HCEC 1CT (cell line): ENCODE measurements around the gene SNRNP70.

ENCODE experiments used
- DNase-seq: peaks from one replicate; pipeline ENCODE4 v3.0.0-alpha.2; 2017

Gene SNRNP70

DNA sequence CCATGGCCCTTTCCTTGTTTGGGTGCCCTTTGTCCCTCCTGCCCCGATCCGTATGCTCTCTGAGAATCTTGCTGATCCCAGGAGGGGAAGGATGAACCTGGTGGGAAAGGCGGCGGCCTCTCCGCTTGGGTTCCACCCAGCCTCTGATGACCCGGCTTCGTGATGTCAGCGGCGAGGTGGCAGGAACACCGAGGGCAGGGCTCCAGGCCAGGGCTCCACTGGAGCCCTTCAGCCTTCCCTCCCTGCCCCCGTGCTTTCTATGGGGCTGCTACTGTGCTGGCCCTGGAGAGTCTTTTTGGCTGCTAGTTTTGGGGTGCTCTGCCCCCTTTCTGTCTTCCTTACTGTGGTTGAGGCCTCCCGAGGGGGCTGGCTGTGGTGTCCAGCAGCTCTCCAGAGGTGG is 17.1 kb downstream of the SNRNP70 start:
- no peak for DNase-seq

DNA sequence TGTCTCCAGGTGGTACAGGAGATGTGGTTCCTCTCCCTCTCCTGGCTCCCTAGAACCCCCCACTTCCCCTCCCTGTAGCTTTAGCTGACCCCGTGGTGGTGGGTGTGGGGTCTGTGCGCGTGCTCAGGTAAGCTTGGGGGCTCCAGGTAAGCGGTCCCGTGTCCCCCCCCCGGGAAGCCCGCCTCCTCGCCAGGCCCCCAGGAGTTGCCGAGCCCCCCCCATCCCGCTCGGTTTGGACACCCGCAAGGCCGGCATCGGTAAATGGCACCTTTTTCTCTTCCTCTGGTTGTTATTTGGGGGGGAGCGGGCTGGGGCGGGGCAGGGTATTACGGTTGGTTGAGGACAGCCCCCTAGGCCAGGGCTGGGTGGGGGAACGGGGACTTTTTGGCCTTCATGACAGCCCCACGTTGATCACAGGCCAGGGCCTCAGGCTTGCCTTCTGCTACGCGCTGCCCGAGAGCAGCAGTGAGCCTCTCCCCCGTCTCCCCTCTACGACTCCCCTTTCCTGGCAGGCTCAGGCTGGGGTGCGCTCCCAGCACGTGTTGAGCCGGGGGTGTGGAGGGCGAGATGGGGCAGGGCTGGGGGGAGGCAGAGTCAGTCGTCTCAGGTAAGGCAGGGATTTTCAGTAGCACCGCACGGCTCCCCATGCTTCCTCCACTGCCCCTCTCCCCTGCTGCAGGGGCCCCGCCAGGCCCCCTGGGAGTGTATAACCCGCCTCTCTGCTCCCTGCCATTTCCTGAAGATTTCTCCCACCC is 18.3 kb downstream of the SNRNP70 start:
- no peak for DNase-seq

DNA sequence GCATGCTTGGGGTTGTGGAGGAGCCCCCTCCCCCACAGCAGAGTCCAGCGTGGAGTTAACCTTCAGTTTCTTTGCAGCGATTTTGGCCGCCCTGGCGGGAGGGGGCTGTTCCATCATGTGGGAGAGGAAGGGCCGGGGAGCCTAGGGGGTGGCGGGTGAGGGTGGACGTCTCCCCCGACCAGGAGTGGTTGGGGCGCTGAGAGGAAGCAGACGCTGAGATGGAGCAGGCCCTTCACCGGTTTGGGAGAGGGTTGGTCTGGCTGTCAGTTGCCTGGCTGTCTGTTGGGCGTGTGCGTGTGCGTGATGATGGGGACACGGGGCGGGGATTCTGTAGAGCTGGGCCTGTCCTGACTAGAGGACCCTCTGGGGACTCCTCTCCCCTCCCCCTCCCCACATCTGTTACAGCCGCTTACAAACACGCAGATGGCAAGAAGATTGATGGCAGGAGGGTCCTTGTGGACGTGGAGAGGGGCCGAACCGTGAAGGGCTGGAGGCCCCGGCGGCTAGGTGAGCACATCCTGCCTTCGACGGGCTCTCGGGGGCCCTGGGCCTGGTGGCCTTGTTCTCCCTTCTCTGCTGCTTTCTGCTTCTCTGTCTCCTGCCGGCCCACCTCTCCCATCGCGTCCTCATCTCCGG is 19.1 kb downstream of the SNRNP70 start:
- DNase-seq: no peak

DNA sequence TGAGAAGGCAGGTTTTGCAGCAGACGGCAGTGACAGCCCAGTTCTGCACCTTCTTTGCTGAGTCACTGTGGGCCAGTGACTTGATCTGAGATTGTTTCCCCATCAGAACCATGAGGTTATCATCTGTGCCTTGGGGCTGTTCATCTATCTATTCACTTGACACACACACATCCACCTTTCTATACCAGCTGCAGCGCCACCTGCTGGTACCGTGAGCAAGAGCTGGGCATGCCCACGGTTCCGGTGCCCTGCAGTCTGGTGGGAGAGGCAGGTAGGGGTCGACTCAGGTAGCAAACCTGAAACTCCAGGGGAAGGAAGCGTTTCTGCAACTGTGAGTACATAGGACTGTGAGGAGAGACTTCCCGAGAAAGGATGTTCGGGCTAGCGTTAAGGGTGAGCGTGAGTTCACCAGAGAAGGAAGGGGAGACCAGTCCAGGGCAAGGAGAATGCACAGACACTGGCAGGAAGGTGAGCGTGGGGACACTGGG is 21.4 kb downstream of the SNRNP70 start:
- peak; percentile 16 for DNase-seq

DNA sequence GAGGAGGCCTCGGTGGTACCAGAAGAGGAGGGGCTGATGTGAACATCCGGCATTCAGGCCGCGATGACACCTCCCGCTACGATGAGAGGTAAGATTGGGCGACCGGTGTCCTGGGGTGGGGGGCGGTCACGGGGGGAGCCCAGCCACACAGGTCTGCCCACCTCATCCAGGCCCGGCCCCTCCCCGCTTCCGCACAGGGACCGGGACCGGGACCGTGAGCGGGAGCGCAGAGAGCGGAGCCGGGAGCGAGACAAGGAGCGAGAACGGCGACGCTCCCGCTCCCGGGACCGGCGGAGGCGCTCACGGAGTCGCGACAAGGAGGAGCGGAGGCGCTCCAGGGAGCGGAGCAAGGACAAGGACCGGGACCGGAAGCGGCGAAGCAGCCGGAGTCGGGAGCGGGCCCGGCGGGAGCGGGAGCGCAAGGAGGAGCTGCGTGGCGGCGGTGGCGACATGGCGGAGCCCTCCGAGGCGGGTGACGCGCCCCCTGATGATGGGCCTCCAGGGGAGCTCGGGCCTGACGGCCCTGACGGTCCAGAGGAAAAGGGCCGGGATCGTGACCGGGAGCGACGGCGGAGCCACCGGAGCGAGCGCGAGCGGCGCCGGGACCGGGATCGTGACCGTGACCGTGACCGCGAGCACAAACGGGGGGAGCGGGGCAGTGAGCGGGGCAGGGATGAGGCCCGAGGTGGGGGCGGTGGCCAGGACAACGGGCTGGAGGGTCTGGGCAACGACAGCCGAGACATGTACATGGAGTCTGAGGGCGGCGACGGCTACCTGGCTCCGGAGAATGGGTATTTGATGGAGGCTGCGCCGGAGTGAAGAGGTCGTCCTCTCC is 22.6 kb downstream of the SNRNP70 start:
- no peak for DNase-seq

DNA sequence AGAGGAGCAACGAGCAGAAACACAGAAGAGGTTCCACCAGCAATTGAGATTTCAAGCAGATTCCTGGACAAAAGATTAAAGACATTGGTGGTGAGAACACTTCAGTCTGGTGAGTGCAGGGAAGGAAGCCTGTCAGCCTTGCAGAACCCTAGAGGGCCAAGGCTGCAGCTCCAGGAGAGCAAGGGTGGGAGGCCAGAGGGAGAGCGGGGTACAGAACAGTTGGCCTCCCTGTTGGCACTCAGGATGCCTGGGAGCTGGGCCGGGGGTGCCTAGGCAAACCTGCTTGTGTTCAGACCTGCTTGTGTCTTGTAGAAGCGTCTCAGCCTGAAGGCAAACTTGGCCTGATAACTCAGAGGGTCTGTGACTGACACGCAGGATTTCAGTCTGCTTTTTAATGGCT is 23.8 kb downstream of the SNRNP70 start:
- DNase-seq: no peak

DNA sequence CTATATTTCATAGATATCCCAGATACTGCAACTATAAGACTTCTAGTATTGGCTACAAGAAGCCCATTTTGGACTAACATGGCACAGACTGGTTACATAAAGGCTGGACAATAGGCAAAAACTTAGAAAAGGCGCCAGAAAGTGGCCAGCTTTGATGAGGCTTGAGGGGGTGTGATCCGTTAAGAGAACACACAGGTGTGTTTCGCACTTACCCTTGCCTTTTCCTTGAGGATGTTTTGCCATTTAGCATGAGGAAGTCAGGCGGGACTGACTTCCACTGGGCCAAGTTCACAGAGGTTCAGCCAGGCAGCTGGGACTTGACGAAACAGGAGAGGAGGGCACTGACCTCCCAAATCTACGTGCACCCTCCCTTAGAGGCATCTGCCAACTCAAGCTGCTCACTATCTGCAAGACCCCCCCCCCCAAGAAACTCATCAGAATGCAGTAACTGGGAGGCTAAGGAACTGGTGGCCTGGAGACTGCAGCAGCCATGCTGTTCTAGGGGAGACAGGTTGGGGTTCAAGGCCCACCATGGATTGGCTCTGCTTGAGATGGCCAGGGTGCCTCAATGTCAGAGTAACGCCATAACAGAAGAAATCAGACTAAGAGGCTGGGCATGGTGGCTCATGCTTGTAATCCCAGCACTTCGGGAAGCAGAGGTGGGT is 24.4 kb downstream of the SNRNP70 start:
- no peak for DNase-seq

DNA sequence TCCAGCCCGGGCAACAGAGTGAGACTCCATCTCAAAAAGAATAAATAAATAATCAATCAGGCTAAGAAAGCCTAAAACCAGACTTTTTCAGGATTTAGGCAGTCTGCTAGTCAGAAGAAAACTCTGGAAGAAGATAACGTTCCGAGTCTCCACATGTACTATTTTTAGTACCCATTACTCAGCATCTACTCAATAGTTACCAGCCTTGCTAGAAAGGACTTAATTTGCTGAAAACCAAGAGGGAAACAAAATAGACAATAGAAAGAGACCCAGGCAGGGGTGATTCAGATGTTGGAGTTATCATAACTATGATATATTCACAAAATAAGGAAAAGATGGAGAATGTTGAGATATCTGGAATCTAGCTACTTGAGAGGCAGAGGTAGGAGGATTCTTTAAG is 25.3 kb downstream of the SNRNP70 start:
- DNase-seq: no peak

DNA sequence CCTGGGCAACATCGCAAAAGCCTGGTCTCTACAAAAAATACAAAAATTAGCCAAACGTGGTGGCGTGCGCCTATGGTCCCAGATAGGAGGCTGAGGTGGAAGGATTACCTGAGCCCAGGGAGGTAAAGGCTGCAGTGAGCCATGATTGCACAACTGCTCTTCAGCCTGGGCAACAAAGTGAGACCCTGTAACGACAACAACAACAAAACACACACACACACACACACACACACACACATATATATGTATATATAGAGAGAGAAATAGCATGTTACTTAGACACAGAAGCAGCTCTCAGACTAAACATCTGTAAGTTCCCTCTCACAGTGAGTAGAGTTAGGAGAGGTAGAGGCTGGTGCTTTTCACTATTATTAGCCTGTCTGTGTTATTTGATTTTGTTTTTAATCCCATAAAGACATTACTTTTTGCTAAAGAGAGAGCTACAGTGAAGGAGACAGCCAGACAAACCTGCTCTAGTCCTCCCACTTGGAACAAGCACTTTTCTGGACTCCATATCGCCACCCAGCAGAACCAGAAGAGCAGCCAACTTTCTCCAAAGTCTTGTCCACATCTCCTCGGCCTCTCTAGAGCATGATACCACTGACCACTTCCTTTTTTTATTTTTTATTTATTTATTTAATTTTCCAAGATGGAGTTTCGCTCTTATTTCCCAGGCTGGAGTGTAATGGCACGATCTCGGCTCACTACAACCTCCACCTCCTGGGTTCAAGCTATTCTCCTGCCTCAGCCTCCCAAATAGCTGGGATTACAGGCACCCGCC is 26.2 kb downstream of the SNRNP70 start:
- no peak for DNase-seq

DNA sequence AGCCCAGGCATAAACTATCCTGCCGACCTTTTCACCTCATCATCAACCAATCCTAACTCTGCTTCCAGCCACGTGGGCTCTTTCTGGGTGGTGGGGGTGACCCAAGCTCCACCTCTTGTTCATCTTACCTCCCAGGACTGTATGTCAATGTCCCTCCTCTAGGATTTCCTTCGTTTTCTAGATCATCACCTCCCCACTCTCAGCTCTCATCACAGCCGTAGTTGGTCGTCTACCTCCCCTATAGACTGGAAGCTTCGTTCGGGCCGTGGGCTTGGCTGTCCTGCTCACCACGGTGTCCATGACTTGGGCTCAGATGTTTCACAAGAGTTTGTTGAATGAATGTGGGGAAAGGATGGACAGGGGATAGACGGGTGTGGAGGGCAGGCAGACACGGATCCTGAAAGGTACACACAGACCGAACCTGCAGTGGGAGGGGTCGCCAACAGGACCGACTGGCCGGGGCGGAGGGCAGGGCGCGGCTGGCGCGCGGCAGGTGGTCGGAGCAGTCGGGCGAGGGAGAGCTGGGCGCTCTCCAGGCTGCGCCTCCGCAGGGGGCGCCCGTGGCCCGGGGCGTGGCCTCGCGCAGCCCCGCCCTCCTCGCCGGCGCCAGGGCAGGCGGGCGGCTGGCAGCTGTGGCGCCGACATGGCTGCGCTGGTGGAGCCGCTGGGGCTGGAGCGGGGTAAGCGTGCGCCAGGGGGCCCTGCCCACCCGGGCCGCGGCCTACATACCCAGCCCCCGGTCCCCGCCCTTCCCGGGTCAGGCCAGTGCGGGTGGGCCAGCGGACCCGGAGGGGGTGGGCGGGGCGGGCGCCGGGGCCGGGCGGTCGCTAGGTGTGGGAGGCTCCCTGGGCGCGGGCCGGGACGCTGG is 28.7 kb downstream of the SNRNP70 start, which contains the start of gene LIN7B:
Gene LIN7B, plus strand, starts transcription at position 609 of the 868 bp plus-strand sequence. Its CDS starts 35 bp downstream, at position 644.
- DNase-seq: peak; percentile 54

DNA sequence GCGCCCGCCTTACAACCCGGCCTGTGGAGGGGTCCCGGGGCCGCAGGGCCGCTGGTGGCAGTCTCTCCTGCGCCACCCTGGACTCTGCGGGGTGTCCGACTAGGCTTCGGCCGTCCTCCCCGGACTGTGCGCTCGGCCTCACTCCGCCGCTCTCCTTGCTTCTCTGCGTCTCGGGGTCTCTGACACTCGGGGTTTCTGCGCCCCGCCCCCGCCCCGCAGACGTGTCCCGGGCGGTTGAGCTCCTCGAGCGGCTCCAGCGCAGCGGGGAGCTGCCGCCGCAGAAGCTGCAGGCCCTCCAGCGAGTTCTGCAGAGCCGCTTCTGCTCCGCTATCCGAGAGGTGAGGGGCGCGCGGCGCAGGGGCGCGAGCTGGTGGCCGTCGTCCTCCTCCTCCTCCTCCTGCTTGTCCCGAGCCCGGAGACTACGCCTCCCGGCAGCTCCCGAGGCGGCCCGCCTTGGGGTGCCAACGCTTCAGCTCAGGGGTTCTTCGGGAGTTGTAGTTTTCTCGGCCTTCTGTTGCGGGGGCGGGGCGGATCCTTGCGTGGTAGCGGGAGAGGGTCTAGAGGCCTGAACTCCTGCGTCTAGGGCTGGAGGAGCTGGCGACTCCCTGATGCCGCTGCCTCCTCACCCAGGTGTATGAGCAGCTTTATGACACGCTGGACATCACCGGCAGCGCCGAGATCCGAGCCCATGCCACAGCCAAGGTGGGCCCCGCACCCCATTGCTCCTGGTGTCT is 29.5 kb downstream of the SNRNP70 start:
- DNase-seq: no peak

DNA sequence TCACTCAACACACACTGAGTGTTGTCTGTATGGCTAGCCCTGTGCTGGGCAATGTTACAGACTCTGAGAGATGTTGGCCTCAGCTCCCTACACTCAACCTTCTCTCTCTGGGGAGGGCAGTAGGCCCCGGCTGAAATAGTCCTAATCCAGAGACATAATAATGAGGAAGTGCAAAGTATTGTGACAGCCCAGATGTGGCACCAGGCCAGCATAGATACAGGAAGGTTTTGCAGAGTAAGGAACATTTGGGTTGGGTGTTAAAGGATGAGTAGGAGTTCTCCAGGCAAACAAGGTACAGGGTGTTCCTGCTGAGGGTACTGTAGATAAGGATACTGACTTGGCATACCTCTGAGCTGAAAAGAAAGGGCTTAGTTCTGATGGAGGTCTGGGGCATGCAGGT is 31.3 kb downstream of the SNRNP70 start:
- no peak for DNase-seq

DNA sequence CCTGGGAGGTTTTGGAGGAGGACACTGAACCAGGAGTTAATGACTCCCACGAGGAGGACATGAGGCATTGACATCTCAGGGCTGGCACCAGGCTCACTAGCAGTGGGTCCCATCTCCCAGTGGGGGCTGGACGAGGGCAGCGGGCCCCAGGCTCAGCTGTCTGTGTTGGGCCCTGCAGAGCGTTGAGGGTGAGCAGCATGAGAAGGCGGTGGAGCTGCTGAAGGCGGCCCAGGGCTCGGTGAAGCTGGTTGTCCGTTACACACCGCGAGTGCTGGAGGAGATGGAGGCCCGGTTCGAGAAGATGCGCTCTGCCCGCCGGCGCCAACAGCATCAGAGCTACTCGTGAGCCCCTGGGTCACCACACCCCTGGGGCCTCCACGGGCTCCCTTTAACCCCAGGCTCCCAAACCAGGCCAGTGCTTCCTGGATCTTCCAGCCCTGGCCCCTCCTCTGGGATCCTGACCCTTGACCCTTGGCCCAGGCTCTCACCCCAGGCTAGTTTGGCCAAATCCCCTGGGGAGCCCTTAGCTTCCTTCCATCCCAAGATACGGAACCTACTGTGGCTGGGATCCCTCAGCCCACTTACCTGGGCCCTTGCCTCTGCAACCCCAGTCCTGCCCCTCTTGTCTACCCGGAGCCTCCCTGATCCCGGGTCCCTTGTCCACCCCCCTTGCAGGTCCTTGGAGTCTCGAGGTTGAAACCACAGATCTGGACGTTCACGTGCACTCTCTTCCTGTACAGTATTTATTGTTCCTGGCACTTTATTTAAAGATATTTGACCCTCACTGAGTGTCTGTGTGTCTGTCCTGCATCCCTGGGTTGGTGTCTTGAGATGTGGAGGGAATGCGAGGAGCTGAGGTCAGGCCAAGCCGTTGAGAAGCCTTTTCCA is 32.7 kb downstream of the SNRNP70 start:
- DNase-seq: no peak

DNA sequence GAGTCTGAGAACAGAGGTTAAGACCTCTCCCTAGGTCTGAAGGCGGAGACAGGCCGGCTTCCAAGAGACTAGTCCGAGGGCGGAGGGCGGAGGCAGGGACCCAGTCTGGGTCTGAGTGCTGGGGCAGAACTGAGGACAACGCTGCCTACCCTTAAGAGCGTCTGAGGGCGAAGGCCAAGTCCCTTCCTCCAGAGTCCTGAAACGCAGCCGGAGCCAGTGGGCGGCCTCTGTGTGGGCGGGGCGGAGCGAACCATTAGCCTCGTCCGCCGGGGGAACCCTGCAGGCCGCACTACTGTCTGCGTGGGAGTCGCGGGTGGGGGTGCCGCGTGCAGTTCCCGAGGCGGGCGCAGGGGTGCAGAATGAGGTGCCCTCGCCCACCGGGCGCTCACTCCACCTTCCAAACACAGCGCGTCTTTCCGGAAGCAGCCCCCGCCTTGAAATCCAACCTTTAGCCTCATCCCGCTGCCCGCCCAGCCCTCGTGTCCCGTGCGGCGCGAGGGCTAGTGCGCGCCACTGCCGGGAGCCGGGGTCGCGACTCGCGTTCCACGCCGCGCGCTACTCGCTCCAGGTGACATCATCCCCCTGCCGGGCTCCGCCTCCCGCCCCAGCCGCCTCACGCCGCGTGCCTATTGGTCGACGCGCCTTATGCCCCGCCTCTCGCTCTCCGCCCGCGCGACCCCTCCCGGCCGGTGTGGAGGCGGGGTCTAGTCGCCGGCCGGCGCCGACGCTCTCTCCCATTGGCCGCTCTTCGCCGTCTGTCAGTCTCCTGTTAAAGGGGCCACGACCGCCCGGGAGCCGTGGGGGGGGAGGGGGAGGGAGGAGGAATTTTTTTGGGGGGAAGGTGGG is 33.5 kb downstream of the SNRNP70 start, which contains the start of gene C19orf73:
Gene C19orf73, minus strand, starts transcription at position 579 of the 846 bp plus-strand sequence. Its CDS starts 121 bp downstream, at position 458.
- DNase-seq: peak; percentile 96

DNA sequence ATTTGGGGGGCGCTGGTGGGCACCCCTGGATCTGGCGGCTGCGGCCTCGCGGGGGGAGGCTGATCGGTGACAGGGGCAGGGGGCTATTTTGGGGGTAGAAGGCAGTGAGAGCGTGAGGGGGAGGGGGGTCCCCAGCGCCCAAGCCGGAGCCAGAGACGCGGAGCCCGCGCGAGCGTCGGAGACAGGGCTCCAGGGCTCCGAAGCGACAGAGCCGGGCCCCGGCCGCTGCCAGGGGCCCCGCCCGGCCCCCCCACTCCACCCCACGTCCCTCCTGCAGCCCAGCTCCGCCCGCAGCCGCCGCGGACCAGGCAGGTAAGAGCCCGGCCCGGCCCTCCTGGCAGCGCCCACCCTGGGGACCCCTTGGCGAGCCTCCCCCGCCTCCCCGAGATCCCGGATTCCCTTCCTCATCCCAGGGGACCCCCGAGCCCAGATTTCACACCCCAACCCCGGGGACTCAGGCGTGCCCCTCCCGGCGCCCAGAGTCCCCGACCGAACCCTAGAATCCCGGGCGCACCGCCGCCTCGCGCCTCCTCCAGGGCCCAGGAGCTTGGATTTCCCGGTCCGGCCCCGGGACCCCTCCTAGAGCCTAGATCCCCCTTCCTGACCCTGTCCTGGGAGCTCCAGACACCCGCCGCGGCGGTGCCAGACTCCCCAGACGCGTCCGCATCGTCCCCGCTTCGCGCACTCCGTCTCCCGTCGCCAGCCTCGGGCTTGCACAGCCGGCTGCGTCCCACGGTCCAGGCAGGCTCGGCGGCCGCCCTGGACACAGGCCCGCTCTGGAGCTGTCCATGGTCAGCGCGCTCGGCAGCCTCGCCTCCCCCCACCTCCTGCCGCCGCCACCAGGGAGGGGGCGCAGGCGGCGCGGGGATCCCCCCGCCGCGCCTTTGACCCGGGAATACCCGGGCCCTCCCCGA is 34.4 kb downstream of the SNRNP70 start, which contains the start of gene PPFIA3:
Gene PPFIA3, plus strand, starts transcription at position 134 of the 914 bp plus-strand sequence. CDS start 8,330 bp downstream, outside the sequence.
- peak; percentile 54 for DNase-seq

DNA sequence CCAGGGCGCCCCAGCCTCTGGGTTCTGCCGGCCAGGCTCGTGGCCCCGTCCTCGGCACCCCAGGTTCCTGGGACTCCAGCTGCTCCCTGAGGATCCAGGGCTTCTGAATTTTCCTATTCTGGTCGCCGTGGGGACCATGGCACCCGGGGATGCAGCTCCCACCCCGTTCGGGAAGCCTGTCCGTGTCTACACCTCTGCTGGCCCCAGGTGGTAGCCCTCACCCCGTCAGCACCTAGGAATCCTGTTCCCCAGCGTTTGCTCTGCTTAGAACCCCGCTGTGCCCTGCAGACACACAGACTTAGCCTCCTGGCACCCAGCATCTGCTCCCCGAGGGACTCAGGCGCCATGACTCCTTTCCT is 35.1 kb downstream of the SNRNP70 start:
- no peak for DNase-seq

DNA sequence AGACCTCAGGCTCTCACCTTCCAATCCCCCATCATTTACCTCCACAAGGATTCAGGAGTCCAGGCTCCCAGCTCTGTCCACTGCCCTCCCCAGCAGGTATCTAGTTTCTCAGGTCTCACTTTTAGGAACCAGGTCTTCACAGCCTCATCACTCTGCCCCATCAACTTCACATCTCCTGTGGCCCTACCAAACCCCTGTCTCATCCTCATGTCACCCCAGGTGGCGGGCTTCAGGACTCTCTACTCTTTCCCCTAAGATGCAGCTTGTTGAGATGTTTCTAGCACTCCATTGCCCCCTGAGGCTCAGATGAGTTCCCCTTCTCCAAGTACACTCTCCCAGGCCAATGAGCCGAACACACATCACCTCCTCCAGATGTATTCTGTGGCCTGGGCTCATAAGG is 35.6 kb downstream of the SNRNP70 start:
- DNase-seq: no peak
